GM13976 (cell line): ENCODE measurements around the gene SNAI3.

Experiments
- DNase-seq: peaks from one replicate; pipeline ENCODE4 v3.0.0; 2012; ENCODE audit warnings: low spot score
- in situ Hi-C: fragments of 300-500 bp; cut with MboI; formaldehyde crosslinking; loops from one replicate; pipeline ENCODE4 v1.12.0; 2022; ENCODE audit warnings: low sequenced_read_pairs, mixed read lengths, inconsistent platforms; ENCODE audit not compliant: unreplicated experiment
- TF ChIP-seq, protein P1 (sequence below): IDR thresholded peaks from 2 replicates; pipeline ENCODE4 v1.5.1; 2012; ENCODE audit warnings: borderline replicate concordance, mild to moderate bottlenecking; ENCODE audit not compliant: insufficient read depth; ENCODE audit errors: extremely low read depth, missing control alignments, control extremely low read depth

SNAI3 gene

DNA sequence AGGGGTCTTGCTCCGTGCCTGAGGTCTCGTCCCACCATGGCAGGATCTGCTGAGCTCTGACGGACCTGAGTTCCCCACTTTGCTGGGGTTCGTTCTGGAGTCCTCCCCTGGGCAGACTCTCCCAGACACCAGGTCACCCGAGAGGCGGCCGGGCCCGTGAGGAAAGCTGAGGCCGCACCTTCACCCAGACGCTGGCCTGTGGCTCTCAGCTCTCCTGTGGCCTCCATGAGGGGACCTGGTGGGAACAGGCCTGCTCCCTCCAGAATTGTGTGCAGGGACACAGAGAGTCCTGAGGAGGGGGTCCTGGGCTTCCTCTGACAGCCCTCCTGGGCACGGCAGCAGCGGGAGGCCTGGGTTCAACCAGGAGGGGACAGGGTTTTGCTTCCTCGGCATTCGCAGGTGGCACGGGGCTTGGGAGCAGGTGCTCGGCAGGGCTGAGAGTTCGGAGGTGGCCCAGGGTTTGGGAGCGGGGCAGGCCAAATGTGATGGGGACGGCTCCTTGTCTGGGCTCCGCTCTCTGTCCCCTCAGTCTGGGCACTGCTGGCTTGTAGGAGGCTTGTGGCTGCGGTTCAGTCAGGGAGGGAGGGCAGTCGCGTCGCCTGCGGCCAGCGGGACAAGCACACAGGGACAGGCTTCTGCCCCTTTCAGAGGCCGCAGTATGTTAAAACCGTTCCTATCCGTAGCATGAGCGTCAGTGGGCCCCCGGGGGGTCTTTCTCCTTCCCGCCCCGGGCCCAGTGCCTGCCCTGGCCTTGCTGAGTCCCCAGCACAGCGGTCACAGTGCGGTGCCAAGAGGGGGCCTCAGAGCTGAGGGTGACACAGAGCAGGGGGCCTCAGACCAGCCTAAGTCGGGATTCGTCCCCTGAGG lies 8.1 kb upstream of the SNAI3 start:
- TF ChIP-seq, protein P1, sequence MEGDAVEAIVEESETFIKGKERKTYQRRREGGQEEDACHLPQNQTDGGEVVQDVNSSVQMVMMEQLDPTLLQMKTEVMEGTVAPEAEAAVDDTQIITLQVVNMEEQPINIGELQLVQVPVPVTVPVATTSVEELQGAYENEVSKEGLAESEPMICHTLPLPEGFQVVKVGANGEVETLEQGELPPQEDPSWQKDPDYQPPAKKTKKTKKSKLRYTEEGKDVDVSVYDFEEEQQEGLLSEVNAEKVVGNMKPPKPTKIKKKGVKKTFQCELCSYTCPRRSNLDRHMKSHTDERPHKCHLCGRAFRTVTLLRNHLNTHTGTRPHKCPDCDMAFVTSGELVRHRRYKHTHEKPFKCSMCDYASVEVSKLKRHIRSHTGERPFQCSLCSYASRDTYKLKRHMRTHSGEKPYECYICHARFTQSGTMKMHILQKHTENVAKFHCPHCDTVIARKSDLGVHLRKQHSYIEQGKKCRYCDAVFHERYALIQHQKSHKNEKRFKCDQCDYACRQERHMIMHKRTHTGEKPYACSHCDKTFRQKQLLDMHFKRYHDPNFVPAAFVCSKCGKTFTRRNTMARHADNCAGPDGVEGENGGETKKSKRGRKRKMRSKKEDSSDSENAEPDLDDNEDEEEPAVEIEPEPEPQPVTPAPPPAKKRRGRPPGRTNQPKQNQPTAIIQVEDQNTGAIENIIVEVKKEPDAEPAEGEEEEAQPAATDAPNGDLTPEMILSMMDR, result no peak
- no peak for DNase-seq
- in situ Hi-C loops, result no loop called here

DNA sequence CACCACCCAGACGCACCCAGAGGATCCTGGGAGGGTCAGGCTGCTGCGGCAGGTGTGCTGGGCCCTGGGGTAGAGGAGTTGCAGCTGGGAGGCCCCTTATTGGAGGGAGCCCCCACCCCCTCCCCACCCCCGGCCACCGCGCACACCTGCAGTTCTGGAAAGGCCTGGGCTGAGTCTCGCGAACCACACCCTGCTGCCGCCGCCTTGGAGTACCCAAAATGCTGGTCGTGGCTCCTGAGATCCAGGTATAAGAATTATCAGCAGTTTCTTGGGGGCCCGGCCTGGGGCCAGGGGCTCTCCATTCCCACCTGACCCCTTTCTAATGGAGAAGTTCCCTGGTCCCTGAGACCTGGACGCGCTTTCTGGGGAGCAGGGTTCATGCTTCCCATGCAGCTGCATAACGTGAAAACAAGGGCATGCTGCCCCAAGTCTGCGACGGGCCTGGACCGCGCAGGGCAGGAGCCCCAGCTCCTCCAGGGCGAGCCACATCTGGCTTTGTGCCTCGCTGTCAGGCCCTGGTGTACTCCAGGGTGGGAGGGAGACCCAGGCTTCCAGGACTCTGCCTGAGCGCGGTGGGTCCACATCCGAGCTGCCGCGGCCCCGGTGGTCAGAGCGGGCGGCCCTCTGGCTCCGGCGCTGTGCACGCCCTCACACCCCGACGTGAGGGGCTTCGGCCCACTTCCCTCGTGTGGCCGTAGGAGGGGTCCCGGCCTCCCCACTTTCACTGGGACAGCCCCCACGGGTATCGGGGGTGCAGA lies 7.3 kb upstream of the SNAI3 start:
- in situ Hi-C loops, result no loop called here
- no peak for DNase-seq
- TF ChIP-seq, protein P1, result no peak

- TF ChIP-seq, protein P1, result no peak
- in situ Hi-C loops, result no loop called here
- DNase-seq, result no peak
Measured at GRCh38 chr16:88692861-88693260, 6.6 kb upstream of the SNAI3 start.

- in situ Hi-C loops, result no loop called here
- TF ChIP-seq, protein P1, result no peak
- DNase-seq, result no peak
Measured at GRCh38 chr16:88691924-88692560, 5.7 kb upstream of the SNAI3 start.

GRCh38 chr16:88691129-88691813 lies 5.0 kb upstream of the SNAI3 start:
- DNase-seq, result no peak
- in situ Hi-C loops, result no loop called here
- TF ChIP-seq, protein P1, result no peak
